ENCODE results near the gene GLIS1. TPM values are rescaled to one million over a fixed set of nuclear protein-coding genes. Genes with fewer than 3 reads are reported as not detected.

Gene GLIS1
- total and polyA plus RNA-seq, 10 of the 15 experiments (the other 5 are each of a cell fraction or from before 2014, with no cell fraction given): not detected

- no peak for TF ChIP-seq ZNF592 (IDR thresholded peaks at IDR 0.05)
Observed at GRCh38 chr1:53620061-53620855, 118.7 kb downstream of the GLIS1 start (continued).

- Histone ChIP-seq H3K9ac (ENCODE audit: control insufficient read depth, insufficient read depth, low read length) (no peak overlapping the region), H3K4me3 (no peak overlapping the region), H4K20me1 (ENCODE audit: control insufficient read depth, insufficient read depth) (no peaks in the 10 kb centered on the region), H3K27ac (ENCODE audit: control insufficient read depth, insufficient read depth) (no peak overlapping the region), H3K4me1 (ENCODE audit: control insufficient read depth, insufficient read depth, low read length) (no peaks in the 10 kb centered on the region), H3K36me3 (ENCODE audit: control insufficient read depth in 2 of 2, insufficient read depth in 2 of 2, low read length in 1 of 2) (no peaks in the 10 kb centered on the region), H3K27me3 (replicated peaks in 1 of 2; ENCODE audit: control insufficient read depth in 2 of 2, insufficient read depth in 2 of 2, low read length in 1 of 2) (no peaks in the 10 kb centered on the region; a peak in 1 of 4 replicates), H3K9me3 (replicated peaks; ENCODE audit: control insufficient read depth, insufficient read depth, low read length) (no peaks in the 10 kb centered on the region), H3K4me2 (ENCODE audit: control insufficient read depth, insufficient read depth) (no peak overlapping the region), H2AFZ (ENCODE audit: control insufficient read depth, low read depth, low read length) (no peak overlapping the region), H3K79me2 (ENCODE audit: control insufficient read depth, insufficient read depth, low read length) (no peaks in the 10 kb centered on the region)
- FAIRE-seq (no peak), DNase-seq (ENCODE audit: low read depth, low spot score) (no peak), ATAC-seq (no peak)
- in situ Hi-C loops (cut with MboI): no loop called here
- BruUV-seq (replicated peaks): no TSS peak
- CTCF ChIA-PET: no interaction called here
- POLR2A ChIA-PET: no interaction called here
- RAD21 ChIA-PET (ENCODE audit: unreplicated experiment): no interaction called here
- SMC1A ChIA-PET (ENCODE audit: uncharacterized antibody, unreplicated experiment): no interaction called here
- intact Hi-C loops (cut with micrococcal nuclease; ENCODE audit: unreplicated experiment): no loop called here
- WGBS (ENCODE audit: insufficient coverage, insufficient replicate concordance, low lambda C conversion rate, missing lambda C conversion rate): 33% methylated on average over 7 of the region's 7 CpGs
- no peak for TF ChIP-seq BACH1 (IDR thresholded peaks at IDR 0.05; ENCODE audit: borderline replicate concordance)
- no peak for TF ChIP-seq BCL3 (IDR thresholded peaks at IDR 0.05; ENCODE audit: borderline replicate concordance, insufficient read depth, low read depth, low read length, poor library complexity, severe bottlenecking)
- TF ChIP-seq CTCF (IDR thresholded peaks at IDR 0.05 in 2 of 3, conservative IDR thresholded peaks at IDR 0.05 in 1 of 3; ENCODE audit: control insufficient read depth in 2 of 3, extremely low read depth in 1 of 3, insufficient read depth in 1 of 3, low read depth in 3 of 3, low read length in 3 of 3): no peak
- TF ChIP-seq CBFB (IDR thresholded peaks at IDR 0.05; ENCODE audit: low read depth): no peak
- no peak for TF ChIP-seq KAT2A (conservative IDR thresholded peaks at IDR 0.05; ENCODE audit: control insufficient read depth, low read depth, low read length)
- TF ChIP-seq E4F1 (IDR thresholded peaks at IDR 0.05; ENCODE audit: borderline replicate concordance, partially characterized antibody): no peak
- TF ChIP-seq GATAD2B (conservative IDR thresholded peaks at IDR 0.05; ENCODE audit: low read depth): no peak
- TF ChIP-seq MYC (IDR thresholded peaks at IDR 0.05; ENCODE audit: insufficient read depth, insufficient read length, insufficient replicate concordance, low read length, severe bottlenecking): no peak
Observed at GRCh38 chr1:53619367-53620060, 119.5 kb downstream of the GLIS1 start.

All from GM12878 (cell line).